ENCODE results near the gene TGFBR3.

Gene TGFBR3

DNA sequence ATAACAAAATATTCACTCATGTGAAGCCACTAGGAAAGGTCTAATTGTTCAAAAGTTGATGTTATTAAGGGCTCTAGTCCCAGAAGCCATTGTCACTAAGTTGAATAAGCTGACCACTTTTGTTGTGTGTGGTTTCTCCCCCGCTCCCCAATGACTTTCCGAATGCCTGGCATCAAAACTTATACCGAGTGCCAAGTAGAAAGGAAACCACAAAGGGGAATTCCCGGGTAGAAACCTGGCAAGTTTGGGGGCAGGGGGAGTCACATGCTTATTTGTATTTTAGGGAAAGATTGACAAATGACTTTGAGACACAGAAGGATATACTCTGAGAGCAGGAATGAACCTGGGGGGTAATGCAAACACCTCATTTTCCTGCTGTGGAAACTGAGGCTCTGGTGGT is 154.1 kb downstream of the TGFBR3 start:
- no peaks in the 10 kb centered on the region for H3K27me3 ChIP-seq (ENCODE audit: insufficient read depth, low read length, poor library complexity)
- H3K4me3 ChIP-seq (ENCODE audit: low read depth in 1 of 2, low read length in 2 of 2), result no peak overlapping the region
- H4K20me1 ChIP-seq (ENCODE audit: insufficient read depth, low read length), result no peaks in the 10 kb centered on the region
- H2AFZ ChIP-seq (ENCODE audit: low read depth, low read length), result no peak overlapping the region
- H3K4me1 ChIP-seq (ENCODE audit: insufficient read depth, low read length), result no peaks in the 10 kb centered on the region
- H3K79me2 ChIP-seq (ENCODE audit: insufficient read depth, low read length), result no peaks in the 10 kb centered on the region
- H3K27ac ChIP-seq (ENCODE audit: low read length), result no peak overlapping the region
- H3K9ac ChIP-seq (ENCODE audit: low read depth, low read length), result no peak overlapping the region
- H3K36me3 ChIP-seq (ENCODE audit: insufficient read depth, low read length), result no peaks in the 10 kb centered on the region
- H3K9me3 ChIP-seq (ENCODE audit: insufficient read depth, low read length, severe bottlenecking), result no peaks in the 10 kb centered on the region
- ATAC-seq (ENCODE audit: insufficient read depth, low read depth) (no peak), DNase-seq (no peak)
- TF ChIP-seq, protein P1, sequence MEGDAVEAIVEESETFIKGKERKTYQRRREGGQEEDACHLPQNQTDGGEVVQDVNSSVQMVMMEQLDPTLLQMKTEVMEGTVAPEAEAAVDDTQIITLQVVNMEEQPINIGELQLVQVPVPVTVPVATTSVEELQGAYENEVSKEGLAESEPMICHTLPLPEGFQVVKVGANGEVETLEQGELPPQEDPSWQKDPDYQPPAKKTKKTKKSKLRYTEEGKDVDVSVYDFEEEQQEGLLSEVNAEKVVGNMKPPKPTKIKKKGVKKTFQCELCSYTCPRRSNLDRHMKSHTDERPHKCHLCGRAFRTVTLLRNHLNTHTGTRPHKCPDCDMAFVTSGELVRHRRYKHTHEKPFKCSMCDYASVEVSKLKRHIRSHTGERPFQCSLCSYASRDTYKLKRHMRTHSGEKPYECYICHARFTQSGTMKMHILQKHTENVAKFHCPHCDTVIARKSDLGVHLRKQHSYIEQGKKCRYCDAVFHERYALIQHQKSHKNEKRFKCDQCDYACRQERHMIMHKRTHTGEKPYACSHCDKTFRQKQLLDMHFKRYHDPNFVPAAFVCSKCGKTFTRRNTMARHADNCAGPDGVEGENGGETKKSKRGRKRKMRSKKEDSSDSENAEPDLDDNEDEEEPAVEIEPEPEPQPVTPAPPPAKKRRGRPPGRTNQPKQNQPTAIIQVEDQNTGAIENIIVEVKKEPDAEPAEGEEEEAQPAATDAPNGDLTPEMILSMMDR (IDR thresholded peaks at IDR 0.05; ENCODE audit: borderline replicate concordance, extremely low read depth, low read length, poor library complexity, severe bottlenecking), result no peak
- TF ChIP-seq EZH2 (IDR thresholded peaks at IDR 0.05; ENCODE audit: borderline replicate concordance, low read depth, low read length, severe bottlenecking), result no peak
- H3K4me2 ChIP-seq (ENCODE audit: insufficient read depth, low read length), result no peak overlapping the region

DNA sequence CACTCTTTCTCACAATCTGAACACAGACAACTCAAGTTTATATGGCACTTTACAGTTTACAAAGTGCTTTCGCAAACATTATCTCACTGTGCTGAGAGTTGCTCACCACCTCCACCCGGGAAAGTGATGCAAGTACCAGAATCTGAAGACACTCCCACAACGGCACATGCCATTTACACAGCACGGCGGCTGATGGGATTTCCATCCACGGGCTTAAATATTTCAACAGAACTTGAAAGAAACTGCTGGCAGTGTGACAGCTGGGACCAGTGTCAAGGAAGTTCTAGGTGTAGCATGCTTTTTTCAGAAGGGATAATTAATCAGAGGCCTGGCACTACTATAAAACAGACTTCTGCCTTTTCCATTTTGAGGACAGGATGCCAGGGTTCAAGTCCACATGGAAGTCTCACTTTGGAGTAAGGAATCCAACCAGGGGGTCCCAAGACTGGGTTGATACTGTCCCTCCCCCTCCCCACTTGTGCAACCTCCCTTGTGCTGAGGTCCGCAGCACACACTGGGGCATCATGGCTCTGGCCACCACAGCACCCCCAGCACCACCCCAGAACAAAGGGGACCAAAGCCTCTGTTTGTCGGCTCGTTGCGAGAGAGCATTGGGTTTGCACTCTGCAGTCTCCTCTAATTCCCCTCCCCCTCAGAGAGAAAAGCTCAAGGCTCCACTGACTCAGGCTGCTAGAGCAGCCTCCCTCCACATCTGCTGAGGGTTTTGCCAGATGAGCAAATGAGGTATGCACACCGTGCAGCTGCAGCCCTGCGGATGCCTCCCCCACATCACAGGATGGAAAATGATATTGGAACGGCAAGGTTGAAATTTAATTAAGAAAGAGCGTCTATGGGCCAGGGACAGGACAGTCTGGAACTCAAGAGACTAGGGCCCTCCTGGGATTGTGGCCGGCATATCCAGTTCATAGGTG is 154.9 kb downstream of the TGFBR3 start:
- no peaks in the 10 kb centered on the region for H3K27me3 ChIP-seq (ENCODE audit: insufficient read depth, low read length, poor library complexity)
- DNase-seq (no peak), ATAC-seq (ENCODE audit: insufficient read depth, low read depth) (no peak)
- no peaks in the 10 kb centered on the region for H3K4me1 ChIP-seq (ENCODE audit: insufficient read depth, low read length)
- no peaks in the 10 kb centered on the region for H3K9me3 ChIP-seq (ENCODE audit: insufficient read depth, low read length, severe bottlenecking)
- no peak overlapping the region for H3K4me2 ChIP-seq (ENCODE audit: insufficient read depth, low read length)
- H3K4me3 ChIP-seq (ENCODE audit: low read depth in 1 of 2, low read length in 2 of 2), result no peak overlapping the region
- H2AFZ ChIP-seq (ENCODE audit: low read depth, low read length), result no peak overlapping the region
- H4K20me1 ChIP-seq (ENCODE audit: insufficient read depth, low read length), result no peaks in the 10 kb centered on the region
- H3K9ac ChIP-seq (ENCODE audit: low read depth, low read length), result no peak overlapping the region
- no peak overlapping the region for H3K27ac ChIP-seq (ENCODE audit: low read length)
- H3K79me2 ChIP-seq (ENCODE audit: insufficient read depth, low read length), result no peaks in the 10 kb centered on the region
- no peaks in the 10 kb centered on the region for H3K36me3 ChIP-seq (ENCODE audit: insufficient read depth, low read length)
- TF ChIP-seq EZH2 (IDR thresholded peaks at IDR 0.05; ENCODE audit: borderline replicate concordance, low read depth, low read length, severe bottlenecking), result no peak
- TF ChIP-seq, protein P1 (IDR thresholded peaks at IDR 0.05; ENCODE audit: borderline replicate concordance, extremely low read depth, low read length, poor library complexity, severe bottlenecking), result no peak

DNA sequence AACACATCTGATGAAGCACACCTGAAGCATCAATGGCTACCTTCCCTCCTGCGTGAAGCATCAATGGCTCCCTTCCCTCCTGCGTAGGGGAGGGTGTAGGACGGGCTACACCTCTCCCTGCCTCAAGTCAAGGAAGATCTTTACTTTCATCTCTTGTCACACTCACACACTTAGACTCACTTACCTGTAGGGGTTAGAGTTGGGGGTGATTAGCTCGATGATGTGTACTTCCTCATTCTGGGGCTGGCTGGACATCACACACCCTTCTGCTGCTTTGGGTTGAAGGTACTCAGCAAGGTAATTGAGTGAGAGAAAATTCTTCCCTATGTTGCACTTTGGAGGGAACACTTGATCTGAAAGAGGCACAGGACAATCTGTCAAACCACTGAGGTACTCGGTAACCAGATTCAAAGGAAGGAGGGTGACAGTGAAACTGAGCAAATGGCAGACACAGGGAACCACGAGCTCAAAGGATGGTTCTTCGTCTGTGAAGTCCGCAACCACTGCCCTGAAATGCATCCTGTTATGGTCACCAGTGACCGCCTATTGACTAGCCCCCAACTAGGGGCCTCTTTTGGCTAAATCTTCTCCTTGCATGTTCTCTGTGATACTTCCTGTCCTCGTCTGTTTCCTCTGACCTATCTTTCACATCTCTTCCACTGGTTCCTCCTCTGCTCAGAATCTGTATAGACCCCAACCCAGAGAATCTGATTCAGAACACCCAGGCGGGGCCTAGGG is 156.2 kb downstream of the TGFBR3 start:
- Histone ChIP-seq H3K9ac (ENCODE audit: low read depth, low read length) (no peak overlapping the region), H3K4me3 (ENCODE audit: low read depth in 1 of 2, low read length in 2 of 2) (no peak overlapping the region), H3K36me3 (ENCODE audit: insufficient read depth, low read length) (no peaks in the 10 kb centered on the region), H3K4me2 (ENCODE audit: insufficient read depth, low read length) (no peak overlapping the region), H3K4me1 (ENCODE audit: insufficient read depth, low read length) (no peaks in the 10 kb centered on the region), H3K79me2 (ENCODE audit: insufficient read depth, low read length) (no peaks in the 10 kb centered on the region), H2AFZ (ENCODE audit: low read depth, low read length) (no peak overlapping the region), H3K27me3 (ENCODE audit: insufficient read depth, low read length, poor library complexity) (no peaks in the 10 kb centered on the region), H3K27ac (ENCODE audit: low read length) (no peak overlapping the region), H3K9me3 (ENCODE audit: insufficient read depth, low read length, severe bottlenecking) (no peaks in the 10 kb centered on the region), H4K20me1 (ENCODE audit: insufficient read depth, low read length) (no peaks in the 10 kb centered on the region)
- DNase-seq (no peak), ATAC-seq (ENCODE audit: insufficient read depth, low read depth) (no peak)
- TF ChIP-seq EZH2 (IDR thresholded peaks at IDR 0.05; ENCODE audit: borderline replicate concordance, low read depth, low read length, severe bottlenecking), result no peak
- TF ChIP-seq, protein P1 (IDR thresholded peaks at IDR 0.05; ENCODE audit: borderline replicate concordance, extremely low read depth, low read length, poor library complexity, severe bottlenecking), result no peak

Measured in DND-41 (cell line).